ENCODE results near the gene SOD2.

DNA sequence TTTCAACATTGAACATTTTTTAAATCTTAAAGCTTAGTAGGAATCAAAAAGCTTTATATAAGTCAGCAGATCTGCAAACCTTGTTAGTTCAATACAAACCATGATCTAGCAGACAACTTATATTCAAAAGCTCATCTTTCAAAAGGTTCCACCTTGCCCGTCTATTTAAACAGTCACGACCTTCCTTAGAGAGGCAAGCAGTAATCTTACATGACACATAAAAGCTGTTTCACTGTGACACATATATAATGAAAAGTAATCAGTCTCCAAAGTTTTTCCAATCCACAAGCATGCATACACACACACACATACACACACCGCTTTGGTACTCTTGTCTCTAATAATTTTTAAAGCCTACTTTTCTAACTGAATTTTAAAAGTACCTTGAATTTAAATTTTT, 12.9 kb downstream of the SOD2 start:
- TF ChIP-seq, protein P1, sequence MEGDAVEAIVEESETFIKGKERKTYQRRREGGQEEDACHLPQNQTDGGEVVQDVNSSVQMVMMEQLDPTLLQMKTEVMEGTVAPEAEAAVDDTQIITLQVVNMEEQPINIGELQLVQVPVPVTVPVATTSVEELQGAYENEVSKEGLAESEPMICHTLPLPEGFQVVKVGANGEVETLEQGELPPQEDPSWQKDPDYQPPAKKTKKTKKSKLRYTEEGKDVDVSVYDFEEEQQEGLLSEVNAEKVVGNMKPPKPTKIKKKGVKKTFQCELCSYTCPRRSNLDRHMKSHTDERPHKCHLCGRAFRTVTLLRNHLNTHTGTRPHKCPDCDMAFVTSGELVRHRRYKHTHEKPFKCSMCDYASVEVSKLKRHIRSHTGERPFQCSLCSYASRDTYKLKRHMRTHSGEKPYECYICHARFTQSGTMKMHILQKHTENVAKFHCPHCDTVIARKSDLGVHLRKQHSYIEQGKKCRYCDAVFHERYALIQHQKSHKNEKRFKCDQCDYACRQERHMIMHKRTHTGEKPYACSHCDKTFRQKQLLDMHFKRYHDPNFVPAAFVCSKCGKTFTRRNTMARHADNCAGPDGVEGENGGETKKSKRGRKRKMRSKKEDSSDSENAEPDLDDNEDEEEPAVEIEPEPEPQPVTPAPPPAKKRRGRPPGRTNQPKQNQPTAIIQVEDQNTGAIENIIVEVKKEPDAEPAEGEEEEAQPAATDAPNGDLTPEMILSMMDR (IDR thresholded peaks at IDR 0.05; ENCODE audit: extremely low read depth in 1 of 2, insufficient read depth in 1 of 2, low read depth in 1 of 2, low read length in 2 of 2) = no peak
- TF ChIP-seq EZH2 (IDR thresholded peaks at IDR 0.05; ENCODE audit: borderline replicate concordance, low read depth, low read length, severe bottlenecking) (no peak), POLR2A (IDR thresholded peaks at IDR 0.05; ENCODE audit: low read depth, low read length) (no peak), JUN (IDR thresholded peaks at IDR 0.05; ENCODE audit: borderline replicate concordance, insufficient read depth, insufficient read length, low read depth) (no peak), POLR2AphosphoS5 (IDR thresholded peaks at IDR 0.05; ENCODE audit: insufficient read depth, low read depth, low read length) (no peak)
- TF ChIP-seq, protein P2, sequence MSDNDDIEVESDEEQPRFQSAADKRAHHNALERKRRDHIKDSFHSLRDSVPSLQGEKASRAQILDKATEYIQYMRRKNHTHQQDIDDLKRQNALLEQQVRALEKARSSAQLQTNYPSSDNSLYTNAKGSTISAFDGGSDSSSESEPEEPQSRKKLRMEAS (IDR thresholded peaks at IDR 0.05; ENCODE audit: insufficient read depth, insufficient read length) = no peak
